Breast epithelium (tissue), 3 donors: ENCODE results near the gene CASS4.

Experiments
- POLR2A ChIP-seq: fragments of 450-650 bp; IDR thresholded peaks from one replicate; pipeline ENCODE4 v1.6.1; 2016; ENCODE audit warnings: antibody characterized with exemption, mild to moderate bottlenecking, moderate library complexity
- POLR2AphosphoS5 ChIP-seq, 3 donors: sonication (generic); formaldehyde crosslinking; IDR thresholded peaks; one replicate each; pipeline ENCODE4 v1.6.1; 2017; ENCODE audit warnings: antibody characterized with exemption in 3 of 3
- TF ChIP-seq, protein P1 (sequence below), 3 donors: fragments of 450-650 bp; IDR thresholded peaks; one replicate each; pipeline ENCODE4 v1.5.1; 2016 to 2017; ENCODE audit warnings: antibody characterized with exemption in 3 of 3, mild to moderate bottlenecking in 3 of 3, moderate library complexity in 3 of 3

DNA sequence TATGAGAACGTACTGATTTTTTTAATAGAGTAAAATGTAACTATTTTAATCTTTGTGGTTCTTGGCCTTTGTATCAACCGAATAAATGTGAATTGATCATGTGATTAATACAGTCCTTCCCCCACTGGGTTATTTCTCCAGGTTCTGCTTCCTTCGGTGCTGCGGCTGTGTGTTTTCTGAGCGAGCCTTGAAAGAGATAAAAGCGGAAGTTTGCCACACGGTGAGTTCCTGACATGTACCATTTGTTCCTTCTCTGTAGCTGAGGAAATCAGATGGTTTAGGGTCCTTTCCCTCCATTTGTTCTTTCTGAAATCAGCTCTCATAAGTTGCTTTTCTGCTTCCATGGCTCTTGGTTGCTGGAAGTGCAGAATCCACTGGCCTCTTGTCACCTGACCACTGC, 71.9 kb downstream of the CASS4 start:
- TF ChIP-seq, protein P1, sequence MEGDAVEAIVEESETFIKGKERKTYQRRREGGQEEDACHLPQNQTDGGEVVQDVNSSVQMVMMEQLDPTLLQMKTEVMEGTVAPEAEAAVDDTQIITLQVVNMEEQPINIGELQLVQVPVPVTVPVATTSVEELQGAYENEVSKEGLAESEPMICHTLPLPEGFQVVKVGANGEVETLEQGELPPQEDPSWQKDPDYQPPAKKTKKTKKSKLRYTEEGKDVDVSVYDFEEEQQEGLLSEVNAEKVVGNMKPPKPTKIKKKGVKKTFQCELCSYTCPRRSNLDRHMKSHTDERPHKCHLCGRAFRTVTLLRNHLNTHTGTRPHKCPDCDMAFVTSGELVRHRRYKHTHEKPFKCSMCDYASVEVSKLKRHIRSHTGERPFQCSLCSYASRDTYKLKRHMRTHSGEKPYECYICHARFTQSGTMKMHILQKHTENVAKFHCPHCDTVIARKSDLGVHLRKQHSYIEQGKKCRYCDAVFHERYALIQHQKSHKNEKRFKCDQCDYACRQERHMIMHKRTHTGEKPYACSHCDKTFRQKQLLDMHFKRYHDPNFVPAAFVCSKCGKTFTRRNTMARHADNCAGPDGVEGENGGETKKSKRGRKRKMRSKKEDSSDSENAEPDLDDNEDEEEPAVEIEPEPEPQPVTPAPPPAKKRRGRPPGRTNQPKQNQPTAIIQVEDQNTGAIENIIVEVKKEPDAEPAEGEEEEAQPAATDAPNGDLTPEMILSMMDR (IDR thresholded peaks at IDR 0.05), result no peak
- TF ChIP-seq POLR2A, result no peak
- no peak for TF ChIP-seq POLR2AphosphoS5 (IDR thresholded peaks at IDR 0.05)
